ENCODE data around the gene CCDC137.

CCDC137 gene

GRCh38 chr17:81683208-81683583 is 16.7 kb downstream of the CCDC137 start:
- no peak for DNase-seq (ENCODE audit: low spot score)

DNA sequence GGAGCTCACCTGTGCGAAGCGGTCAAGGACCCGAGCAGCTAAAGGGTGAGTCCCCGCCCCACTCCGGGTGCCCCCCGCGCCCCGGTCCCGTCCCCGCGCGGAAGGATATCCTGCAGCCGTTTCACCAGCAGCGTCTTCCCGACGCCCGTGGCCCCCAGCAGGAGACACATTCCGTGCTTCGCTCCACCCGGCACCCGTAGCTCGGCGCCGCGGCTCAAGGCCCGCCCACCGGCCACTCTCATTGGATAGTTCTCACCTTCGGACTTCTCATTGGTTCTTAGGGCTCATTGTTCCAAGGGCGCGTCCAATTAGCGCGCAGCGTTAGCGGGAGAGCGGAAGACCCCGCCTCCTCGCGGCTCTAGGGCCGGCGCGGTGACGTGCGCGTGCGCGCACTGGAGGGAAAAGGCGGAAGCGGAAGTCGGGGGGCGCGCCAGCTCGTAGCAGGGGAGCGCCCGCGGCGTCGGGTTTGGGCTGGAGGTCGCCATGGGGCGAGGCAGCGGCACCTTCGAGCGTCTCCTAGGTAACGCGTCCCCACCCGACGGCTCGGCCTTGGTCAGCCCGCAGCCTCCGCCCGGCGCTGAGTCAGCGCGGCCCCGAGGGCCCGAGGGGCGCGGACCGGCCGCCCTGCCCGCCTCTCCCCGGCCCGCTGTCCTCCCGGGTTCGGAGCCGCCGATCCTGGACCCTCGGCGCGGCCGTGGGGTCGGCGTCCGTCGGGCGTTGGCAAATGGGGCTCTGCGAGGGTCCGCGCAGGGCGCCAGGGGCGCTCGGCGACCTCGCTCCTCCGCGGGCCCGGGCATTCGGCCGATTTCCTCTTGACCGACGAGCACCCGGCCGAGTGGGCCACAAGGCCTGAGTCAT is 17.3 kb downstream of the CCDC137 start, which contains the start of the genes ARL16 and HGS:
TSS of gene ARL16 (minus strand) at position 214 of the 858 bp plus-strand sequence. CDS start at position 170, 44 bp downstream.
TSS of gene HGS (plus strand) at position 428 of the 858 bp plus-strand sequence. CDS start at position 484, 56 bp downstream.
- peak; percentile 100 for DNase-seq (ENCODE audit: low spot score)

DNA sequence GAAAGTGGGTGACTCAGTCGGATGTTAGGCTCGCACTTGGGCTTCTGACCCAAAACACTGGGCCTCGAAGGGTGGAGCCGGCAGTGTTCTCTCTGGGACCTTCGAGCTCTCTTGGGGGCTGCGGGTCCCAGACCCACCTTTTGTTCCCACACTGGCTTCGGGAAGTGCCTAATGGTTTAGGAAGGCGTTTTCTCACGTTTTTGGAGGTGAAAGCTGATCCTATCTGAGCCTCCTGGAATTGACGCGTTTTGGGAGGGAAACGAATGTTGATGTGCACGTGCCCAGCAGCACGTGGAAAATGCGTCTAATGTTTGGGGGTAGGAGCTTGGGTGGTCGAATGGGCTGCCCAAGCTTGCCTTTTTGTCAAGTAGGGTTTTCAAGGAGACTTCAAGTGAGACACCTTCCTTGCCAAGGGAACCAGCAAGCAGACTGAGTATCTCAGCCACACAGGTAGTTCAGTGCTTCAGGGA is 17.9 kb downstream of the CCDC137 start:
- DNase-seq (ENCODE audit: low spot score) = no peak

GRCh38 chr17:81685108-81685507 is 18.6 kb downstream of the CCDC137 start:
- peak; percentile 96 for DNase-seq (ENCODE audit: low spot score)

DNA sequence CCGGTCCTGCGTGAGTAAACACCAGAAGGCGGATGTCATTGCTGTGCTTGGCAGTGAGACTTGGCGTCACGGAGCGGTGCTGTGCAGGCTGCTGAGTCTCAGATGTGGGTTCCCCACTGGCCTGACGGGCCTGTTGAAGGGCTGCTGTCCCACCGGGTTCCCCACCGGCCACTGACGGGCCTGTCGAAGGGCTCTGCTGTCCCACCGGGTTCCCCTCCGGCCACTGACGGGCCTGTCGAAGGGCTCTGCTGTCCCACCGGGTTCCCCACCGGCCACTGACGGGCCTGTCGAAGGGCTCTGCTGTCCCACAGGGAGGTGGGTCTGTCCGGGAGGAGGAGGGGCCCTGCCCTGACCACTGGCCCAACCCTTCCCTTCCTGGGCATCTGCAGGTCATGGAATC is 20.1 kb downstream of the CCDC137 start:
- no peak for DNase-seq (ENCODE audit: low spot score)

DNA sequence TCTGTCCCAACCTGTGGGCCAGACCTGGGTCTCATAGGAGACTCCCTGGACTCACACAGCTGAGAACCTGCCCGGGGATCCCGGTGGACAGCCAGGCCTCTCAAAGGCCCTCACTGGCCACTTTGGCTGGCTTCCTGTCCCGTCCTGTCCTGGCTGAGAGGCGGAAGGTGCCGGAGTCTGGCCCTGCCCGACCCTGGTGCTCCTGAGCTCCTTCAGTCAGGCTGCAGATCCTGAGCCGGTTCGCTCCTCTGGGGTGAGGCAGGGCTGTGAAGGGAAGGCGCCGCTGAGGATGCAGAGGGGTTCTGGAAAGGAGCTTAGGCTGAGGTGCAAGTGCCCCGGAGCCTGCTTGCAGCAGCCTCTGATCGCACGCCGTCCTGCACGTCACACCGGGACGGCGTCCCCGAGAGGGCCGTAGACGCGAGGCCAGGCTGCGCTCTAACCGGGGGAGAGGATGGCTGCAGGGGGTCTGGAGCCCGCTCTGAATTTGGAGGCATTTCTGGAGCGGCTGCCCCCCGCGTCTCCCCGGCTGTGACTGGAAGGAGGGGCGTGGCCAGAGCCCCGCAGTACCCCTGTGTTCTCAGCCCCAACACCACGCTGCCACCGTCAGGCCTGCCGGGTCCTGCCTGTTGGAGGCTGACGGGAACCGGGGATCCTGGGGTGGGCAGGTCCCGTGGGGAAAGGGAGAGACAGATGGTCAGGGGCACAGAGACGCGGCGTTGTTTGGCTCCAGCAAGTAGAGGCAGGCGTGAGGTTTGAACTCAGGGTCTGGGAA is 21.4 kb downstream of the CCDC137 start:
- no peak for DNase-seq (ENCODE audit: low spot score)

GRCh38 chr17:81688616-81689015 is 22.1 kb downstream of the CCDC137 start:
- no peak for DNase-seq (ENCODE audit: low spot score)

DNA sequence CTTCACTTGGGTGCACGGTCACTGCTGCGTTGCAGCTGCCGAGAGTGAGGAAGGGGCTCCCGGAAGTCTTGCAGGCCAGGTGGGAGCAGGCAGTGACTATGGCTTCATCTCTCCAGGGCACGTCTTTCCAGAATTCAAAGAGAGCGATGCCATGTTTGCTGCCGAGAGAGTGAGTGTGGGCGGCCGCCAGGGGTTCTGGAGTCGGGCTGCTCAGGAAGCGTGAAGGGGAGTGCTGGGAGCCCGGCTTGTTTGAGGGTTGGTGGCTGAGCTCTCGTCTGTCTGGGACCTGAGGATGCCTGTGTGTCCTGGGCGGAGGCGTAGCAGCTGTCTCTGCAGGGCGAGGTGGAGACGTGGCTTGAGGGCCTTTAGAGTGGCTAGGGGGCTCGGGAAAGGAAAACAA is 23.5 kb downstream of the CCDC137 start:
- DNase-seq (ENCODE audit: low spot score) = no peak

- no peak for DNase-seq (ENCODE audit: low spot score)
These were observed 24.0 kb downstream of the CCDC137 start for GRCh38 chr17:81690549-81690948.

DNA sequence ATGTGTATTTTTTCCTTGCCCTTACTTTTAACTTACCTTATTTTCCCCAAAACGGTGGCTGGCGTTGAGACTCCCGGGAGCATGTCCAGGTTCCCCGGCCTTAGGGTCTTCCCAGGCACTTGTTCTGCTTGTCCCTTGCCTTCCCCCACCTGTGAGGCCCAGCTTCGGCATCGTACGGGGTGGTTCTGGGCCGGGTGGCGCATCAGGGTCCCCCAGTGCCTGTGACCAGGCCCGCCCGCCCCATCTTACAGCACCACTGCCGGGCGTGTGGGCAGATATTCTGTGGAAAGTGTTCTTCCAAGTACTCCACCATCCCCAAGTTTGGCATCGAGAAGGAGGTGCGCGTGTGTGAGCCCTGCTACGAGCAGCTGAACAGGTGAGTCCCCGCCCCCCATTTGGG is 24.7 kb downstream of the CCDC137 start:
- DNase-seq (ENCODE audit: low spot score) = no peak

- no peak for DNase-seq (ENCODE audit: low spot score)
These were observed 25.1 kb downstream of the CCDC137 start for GRCh38 chr17:81691608-81692007.

DNA sequence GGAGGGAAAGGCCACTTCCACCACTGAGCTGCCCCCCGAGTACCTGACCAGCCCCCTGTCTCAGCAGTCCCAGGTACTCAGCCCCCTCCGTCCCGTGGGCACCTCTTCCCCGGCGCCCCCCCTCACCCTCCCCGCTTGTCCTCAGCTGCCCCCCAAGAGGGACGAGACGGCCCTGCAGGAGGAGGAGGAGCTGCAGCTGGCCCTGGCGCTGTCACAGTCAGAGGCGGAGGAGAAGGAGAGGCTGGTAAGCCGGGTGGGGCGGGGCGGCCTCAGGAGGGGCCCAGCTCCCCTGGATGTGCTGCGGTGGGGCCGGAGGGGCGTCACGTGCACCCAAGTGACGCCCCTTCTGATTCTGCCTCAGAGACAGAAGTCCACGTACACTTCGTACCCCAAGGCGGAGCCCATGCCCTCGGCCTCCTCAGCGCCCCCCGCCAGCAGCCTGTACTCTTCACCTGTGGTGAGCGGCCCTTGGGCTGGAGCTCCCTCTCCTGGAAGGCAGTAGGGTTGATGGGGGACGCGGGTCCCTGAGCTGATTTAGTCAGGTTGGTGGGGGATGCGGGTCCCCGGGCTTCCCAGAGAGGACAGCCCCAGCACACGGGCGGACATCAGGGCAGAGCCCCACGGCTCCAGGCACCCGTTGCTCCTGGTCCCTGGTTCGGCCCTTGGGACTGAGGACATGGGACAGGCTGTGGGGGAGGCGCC is 27.1 kb downstream of the CCDC137 start:
- no peak for DNase-seq (ENCODE audit: low spot score)

DNA sequence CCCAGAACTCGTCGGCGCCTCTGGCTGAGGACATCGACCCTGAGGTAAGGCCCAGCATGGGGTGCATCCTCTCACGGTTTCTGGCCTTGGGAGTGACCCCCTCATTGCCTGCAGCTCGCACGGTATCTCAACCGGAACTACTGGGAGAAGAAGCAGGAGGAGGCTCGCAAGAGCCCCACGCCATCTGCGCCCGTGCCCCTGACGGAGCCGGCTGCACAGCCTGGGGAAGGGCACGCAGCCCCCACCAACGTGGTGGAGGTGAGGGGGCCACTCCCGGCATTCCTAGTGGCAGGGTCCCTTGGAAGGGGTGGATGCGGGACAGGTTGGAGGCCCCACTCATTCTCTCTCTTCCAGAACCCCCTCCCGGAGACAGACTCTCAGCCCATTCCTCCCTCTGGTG is 28.3 kb downstream of the CCDC137 start:
- no peak for DNase-seq (ENCODE audit: low spot score)

DNA sequence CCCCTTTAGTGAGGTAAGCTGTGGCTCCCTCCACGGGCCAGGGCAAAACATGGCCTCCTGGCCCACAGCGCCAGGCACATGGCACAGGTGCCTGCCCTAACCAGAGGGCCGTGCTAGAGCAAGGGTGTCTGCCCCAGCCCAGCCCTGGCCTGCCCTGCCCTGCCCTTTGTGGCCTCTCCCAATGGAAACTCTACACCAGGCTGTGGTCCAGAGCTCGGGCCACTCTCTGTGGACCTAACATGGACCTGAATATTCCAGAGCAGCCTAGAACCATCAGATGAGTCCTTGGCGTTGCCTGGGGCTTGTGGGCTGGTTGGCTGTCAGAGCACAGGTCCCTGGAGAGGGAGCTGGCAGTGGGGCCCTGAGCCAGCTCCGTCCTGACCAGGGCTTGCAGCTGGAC is 28.7 kb downstream of the CCDC137 start:
- DNase-seq (ENCODE audit: low spot score) = no peak

GRCh38 chr17:81695801-81696200 is 29.3 kb downstream of the CCDC137 start:
- no peak for DNase-seq (ENCODE audit: low spot score)

- no peak for DNase-seq (ENCODE audit: low spot score)
These were observed 29.8 kb downstream of the CCDC137 start for GRCh38 chr17:81696218-81696941.

DNA sequence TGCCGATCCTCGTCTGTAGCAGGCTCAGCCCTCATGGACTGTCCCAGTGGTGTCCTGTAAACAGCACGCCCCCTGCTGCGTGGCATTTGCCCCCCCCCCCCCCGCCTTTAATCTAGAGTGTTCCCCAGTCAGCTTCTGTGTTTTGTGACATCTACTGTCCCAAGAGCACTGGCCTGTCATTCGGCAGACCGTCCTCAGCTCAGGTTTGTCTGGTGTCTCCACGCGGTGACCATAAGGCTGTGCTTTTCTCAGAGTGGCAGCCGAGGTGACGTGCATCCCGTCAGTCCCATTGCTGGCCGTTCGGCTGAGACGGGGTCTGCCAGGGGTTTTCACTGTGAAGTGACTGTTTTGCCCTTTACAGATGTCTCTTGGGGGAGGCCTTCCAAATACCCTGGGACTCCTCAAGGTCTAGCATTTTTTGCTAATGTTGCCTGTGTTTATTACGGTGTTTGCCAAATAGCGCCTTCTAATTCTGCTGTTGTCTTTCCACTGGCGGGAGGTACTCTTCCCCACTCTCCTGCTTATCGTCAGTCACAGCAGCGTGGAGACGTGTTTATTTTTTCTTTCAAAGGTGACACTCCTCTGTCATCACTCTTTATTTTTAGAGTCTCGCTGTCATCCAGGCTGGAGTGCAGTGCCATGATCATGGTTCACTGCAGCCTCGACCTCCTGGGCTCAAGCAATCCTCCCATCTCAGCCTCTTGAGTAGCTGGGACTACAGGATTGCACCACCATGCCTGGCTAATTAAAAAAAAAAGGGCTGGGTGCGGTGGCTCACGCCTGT is 30.9 kb downstream of the CCDC137 start:
- DNase-seq (ENCODE audit: low spot score) = no peak

- no peak for DNase-seq (ENCODE audit: low spot score)
These were observed 34.1 kb downstream of the CCDC137 start for GRCh38 chr17:81700353-81701287.

DNA sequence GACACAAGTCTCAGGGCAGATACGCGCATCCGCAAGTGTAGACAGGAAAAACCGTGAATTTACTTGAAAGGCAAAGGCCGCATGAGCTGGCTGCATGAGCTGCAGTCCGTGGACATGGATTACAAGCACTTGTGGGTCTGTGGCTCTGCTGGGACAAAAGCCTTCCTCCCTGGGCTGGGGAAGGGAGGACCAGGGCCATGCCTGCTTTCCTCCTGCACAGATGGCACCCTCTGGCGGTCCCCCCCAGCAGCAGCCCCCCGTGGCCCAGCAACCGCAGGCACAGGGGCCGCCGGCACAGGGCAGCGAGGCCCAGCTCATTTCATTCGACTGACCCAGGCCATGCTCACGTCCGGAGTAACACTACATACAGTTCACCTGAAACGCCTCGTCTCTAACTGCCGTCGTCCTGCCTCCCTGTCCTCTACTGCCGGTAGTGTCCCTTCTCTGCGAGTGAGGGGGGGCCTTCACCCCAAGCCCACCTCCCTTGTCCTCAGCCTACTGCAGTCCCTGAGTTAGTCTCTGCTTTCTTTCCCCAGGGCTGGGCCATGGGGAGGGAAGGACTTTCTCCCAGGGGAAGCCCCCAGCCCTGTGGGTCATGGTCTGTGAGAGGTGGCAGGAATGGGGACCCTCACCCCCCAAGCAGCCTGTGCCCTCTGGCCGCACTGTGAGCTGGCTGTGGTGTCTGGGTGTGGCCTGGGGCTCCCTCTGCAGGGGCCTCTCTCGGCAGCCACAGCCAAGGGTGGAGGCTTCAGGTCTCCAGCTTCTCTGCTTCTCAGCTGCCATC is 34.9 kb downstream of the CCDC137 start:
- DNase-seq (ENCODE audit: low spot score) = peak; percentile 7

Measured in kidney tubule cell (primary cell).